NCI-H2081 (cell line): ENCODE data around the gene TAF1.
"Not testable (repeated sequence)": the region's sequence is repeated elsewhere in the genome, so short reads cannot be mapped to it uniquely, and the experiment has no call there.

Experiments
- DNase-seq, 2 experiments: peaks; one replicate each; lab custom pipeline; 2025; lab: John Stamatoyannopoulos, UW

The TAF1 gene

GRCh38 chrX:71439420-71439819 is 73.3 kb downstream of the TAF1 start:
- DNase-seq, result no peak

- no peak for DNase-seq
Measured at GRCh38 chrX:71439896-71440295, 73.7 kb downstream of the TAF1 start.

GRCh38 chrX:71440401-71440800 is 74.2 kb downstream of the TAF1 start:
- no peak for DNase-seq

- DNase-seq, result not testable (repeated sequence)
Measured at GRCh38 chrX:71441809-71442208, 75.7 kb downstream of the TAF1 start.

GRCh38 chrX:71450433-71451106 is 84.4 kb downstream of the TAF1 start:
- DNase-seq, result no peak

- DNase-seq, result not testable (repeated sequence)
Measured at GRCh38 chrX:71451518-71451917, 85.4 kb downstream of the TAF1 start.

GRCh38 chrX:71453056-71453455 is 86.9 kb downstream of the TAF1 start:
- DNase-seq, result no peak

- DNase-seq, result no peak
Measured at GRCh38 chrX:71454222-71454621, 88.1 kb downstream of the TAF1 start.

- no peak for DNase-seq
Measured at GRCh38 chrX:71458866-71459265, 92.7 kb downstream of the TAF1 start.

GRCh38 chrX:71464968-71465367 is 98.8 kb downstream of the TAF1 start:
- no peak for DNase-seq

GRCh38 chrX:71466979-71467523 is 100.9 kb downstream of the TAF1 start:
- DNase-seq, result no peak

- no peak for DNase-seq
Measured at GRCh38 chrX:71475785-71476540, 109.8 kb downstream of the TAF1 start.

GRCh38 chrX:71482228-71482958 is 116.2 kb downstream of the TAF1 start:
- no peak for DNase-seq

GRCh38 chrX:71487814-71488213 is 121.7 kb downstream of the TAF1 start:
- DNase-seq, result no peak

- DNase-seq, result no peak
Measured at GRCh38 chrX:71489540-71489939, 123.4 kb downstream of the TAF1 start.

GRCh38 chrX:71492231-71493065 is 126.3 kb downstream of the TAF1 start:
- DNase-seq, result no peak

GRCh38 chrX:71493111-71493613 is 127.0 kb downstream of the TAF1 start:
- DNase-seq, result no peak

- DNase-seq, result not testable (repeated sequence)
Measured at GRCh38 chrX:71495979-71496378, 129.8 kb downstream of the TAF1 start.

- no peak for DNase-seq
Measured at GRCh38 chrX:71496476-71496875, 130.3 kb downstream of the TAF1 start.

GRCh38 chrX:71502080-71502479 is 135.9 kb downstream of the TAF1 start:
- DNase-seq, result not testable (repeated sequence)

- no peak for DNase-seq
Measured at GRCh38 chrX:71504346-71504745, 138.2 kb downstream of the TAF1 start.
